GM19238 (cell line): Measurements from ENCODE around the gene SLC12A3.

Experiments used
- DNase-seq: peaks from one replicate; pipeline ENCODE4 v3.0.0; 2011; ENCODE audit warnings: low spot score; ENCODE audit not compliant: insufficient read length

The SLC12A3 gene

GRCh38 chr16:56889206-56889605 is 24.2 kb downstream of the SLC12A3 start:
- no peak for DNase-seq

GRCh38 chr16:56891685-56892084 is 26.7 kb downstream of the SLC12A3 start:
- DNase-seq = no peak

- no peak for DNase-seq
Measured at GRCh38 chr16:56892705-56893104, 27.7 kb downstream of the SLC12A3 start.

GRCh38 chr16:56894331-56894917 is 29.4 kb downstream of the SLC12A3 start:
- no peak for DNase-seq

GRCh38 chr16:56895813-56896212 is 30.8 kb downstream of the SLC12A3 start:
- no peak for DNase-seq

- no peak for DNase-seq
Measured at GRCh38 chr16:56896244-56896643, 31.2 kb downstream of the SLC12A3 start.

GRCh38 chr16:56897026-56897799 is 32.2 kb downstream of the SLC12A3 start:
- no peak for DNase-seq

- DNase-seq = no peak
Measured at GRCh38 chr16:56898847-56899246, 33.8 kb downstream of the SLC12A3 start.

- DNase-seq = no peak
Measured at GRCh38 chr16:56903866-56904265, 38.9 kb downstream of the SLC12A3 start.

GRCh38 chr16:56907401-56907800 is 42.4 kb downstream of the SLC12A3 start:
- DNase-seq = no peak

- DNase-seq = no peak
Measured at GRCh38 chr16:56909527-56909979, 44.5 kb downstream of the SLC12A3 start.

- DNase-seq = no peak
Measured at GRCh38 chr16:56910112-56910511, 45.1 kb downstream of the SLC12A3 start.

- no peak for DNase-seq
Measured at GRCh38 chr16:56910654-56911539, 45.9 kb downstream of the SLC12A3 start.

- peak; percentile 71 for DNase-seq
Measured at GRCh38 chr16:56911771-56912571, 47.0 kb downstream of the SLC12A3 start.

- no peak for DNase-seq
Measured at GRCh38 chr16:56912746-56913708, 48.0 kb downstream of the SLC12A3 start.

GRCh38 chr16:56914896-56915295 is 49.9 kb downstream of the SLC12A3 start:
- no peak for DNase-seq

GRCh38 chr16:56915336-56916119 is 50.5 kb downstream of the SLC12A3 start:
- DNase-seq = no peak

- peak; percentile 58 for DNase-seq
Measured at GRCh38 chr16:56916571-56917403, 51.8 kb downstream of the SLC12A3 start.
